ENCODE data around the gene CLDN9. TPM values are rescaled to one million over a fixed set of nuclear protein-coding genes. Genes with fewer than 3 reads are reported as not detected.

The CLDN9 gene
- total and polyA plus RNA-seq, 9 of the 15 experiments (the other 6 are each of a cell fraction or from before 2014, with no cell fraction given): 0.12 to 0.44 (median 0.22) TPM; not detected in 4

DNA sequence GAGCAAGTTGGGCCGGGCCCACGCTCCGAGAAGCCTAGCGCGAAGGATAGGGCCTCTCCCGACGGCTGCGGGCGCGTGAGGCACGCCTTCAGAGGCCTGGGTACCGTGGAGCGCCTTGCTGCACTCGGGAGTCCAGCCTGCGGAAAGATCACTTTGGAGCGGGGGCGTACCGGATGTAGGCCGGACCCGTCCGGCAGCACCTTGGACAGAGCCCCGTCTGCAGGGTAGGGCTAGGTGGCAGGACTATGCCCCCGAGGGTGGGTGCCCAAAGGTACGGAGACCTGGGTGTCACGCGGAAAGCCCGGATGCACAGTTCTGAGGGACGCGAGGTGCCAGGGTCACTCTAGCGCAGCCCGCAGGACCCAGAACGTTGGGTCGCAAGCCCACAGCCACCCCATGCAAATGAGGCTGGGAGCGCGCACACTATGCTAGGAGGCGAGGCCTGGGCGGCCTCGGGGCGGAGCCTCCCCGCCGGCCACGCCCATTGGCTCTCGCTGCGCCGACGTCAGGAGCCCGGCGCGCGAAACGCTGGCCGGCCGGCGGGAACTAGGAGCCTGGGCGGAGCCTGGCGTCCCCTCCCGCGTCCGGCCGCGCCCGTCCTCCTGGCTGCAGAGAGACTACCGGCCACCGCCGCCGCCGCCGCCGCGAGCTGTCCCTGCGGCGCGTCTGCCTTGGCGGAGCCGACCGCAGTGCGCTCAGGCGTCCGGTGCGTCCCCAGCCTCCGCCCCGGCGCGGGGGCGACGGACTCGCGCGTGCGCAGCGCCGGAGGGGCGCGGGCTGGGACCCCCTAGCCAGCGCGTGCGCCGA, 43.8 kb upstream of the CLDN9 start, which contains the start of gene PAQR4 (continued):
- TF ChIP-seq, protein P1, sequence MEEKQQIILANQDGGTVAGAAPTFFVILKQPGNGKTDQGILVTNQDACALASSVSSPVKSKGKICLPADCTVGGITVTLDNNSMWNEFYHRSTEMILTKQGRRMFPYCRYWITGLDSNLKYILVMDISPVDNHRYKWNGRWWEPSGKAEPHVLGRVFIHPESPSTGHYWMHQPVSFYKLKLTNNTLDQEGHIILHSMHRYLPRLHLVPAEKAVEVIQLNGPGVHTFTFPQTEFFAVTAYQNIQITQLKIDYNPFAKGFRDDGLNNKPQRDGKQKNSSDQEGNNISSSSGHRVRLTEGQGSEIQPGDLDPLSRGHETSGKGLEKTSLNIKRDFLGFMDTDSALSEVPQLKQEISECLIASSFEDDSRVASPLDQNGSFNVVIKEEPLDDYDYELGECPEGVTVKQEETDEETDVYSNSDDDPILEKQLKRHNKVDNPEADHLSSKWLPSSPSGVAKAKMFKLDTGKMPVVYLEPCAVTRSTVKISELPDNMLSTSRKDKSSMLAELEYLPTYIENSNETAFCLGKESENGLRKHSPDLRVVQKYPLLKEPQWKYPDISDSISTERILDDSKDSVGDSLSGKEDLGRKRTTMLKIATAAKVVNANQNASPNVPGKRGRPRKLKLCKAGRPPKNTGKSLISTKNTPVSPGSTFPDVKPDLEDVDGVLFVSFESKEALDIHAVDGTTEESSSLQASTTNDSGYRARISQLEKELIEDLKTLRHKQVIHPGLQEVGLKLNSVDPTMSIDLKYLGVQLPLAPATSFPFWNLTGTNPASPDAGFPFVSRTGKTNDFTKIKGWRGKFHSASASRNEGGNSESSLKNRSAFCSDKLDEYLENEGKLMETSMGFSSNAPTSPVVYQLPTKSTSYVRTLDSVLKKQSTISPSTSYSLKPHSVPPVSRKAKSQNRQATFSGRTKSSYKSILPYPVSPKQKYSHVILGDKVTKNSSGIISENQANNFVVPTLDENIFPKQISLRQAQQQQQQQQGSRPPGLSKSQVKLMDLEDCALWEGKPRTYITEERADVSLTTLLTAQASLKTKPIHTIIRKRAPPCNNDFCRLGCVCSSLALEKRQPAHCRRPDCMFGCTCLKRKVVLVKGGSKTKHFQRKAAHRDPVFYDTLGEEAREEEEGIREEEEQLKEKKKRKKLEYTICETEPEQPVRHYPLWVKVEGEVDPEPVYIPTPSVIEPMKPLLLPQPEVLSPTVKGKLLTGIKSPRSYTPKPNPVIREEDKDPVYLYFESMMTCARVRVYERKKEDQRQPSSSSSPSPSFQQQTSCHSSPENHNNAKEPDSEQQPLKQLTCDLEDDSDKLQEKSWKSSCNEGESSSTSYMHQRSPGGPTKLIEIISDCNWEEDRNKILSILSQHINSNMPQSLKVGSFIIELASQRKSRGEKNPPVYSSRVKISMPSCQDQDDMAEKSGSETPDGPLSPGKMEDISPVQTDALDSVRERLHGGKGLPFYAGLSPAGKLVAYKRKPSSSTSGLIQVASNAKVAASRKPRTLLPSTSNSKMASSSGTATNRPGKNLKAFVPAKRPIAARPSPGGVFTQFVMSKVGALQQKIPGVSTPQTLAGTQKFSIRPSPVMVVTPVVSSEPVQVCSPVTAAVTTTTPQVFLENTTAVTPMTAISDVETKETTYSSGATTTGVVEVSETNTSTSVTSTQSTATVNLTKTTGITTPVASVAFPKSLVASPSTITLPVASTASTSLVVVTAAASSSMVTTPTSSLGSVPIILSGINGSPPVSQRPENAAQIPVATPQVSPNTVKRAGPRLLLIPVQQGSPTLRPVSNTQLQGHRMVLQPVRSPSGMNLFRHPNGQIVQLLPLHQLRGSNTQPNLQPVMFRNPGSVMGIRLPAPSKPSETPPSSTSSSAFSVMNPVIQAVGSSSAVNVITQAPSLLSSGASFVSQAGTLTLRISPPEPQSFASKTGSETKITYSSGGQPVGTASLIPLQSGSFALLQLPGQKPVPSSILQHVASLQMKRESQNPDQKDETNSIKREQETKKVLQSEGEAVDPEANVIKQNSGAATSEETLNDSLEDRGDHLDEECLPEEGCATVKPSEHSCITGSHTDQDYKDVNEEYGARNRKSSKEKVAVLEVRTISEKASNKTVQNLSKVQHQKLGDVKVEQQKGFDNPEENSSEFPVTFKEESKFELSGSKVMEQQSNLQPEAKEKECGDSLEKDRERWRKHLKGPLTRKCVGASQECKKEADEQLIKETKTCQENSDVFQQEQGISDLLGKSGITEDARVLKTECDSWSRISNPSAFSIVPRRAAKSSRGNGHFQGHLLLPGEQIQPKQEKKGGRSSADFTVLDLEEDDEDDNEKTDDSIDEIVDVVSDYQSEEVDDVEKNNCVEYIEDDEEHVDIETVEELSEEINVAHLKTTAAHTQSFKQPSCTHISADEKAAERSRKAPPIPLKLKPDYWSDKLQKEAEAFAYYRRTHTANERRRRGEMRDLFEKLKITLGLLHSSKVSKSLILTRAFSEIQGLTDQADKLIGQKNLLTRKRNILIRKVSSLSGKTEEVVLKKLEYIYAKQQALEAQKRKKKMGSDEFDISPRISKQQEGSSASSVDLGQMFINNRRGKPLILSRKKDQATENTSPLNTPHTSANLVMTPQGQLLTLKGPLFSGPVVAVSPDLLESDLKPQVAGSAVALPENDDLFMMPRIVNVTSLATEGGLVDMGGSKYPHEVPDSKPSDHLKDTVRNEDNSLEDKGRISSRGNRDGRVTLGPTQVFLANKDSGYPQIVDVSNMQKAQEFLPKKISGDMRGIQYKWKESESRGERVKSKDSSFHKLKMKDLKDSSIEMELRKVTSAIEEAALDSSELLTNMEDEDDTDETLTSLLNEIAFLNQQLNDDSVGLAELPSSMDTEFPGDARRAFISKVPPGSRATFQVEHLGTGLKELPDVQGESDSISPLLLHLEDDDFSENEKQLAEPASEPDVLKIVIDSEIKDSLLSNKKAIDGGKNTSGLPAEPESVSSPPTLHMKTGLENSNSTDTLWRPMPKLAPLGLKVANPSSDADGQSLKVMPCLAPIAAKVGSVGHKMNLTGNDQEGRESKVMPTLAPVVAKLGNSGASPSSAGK (IDR thresholded peaks at IDR 0.05): no peak
- no peak for TF ChIP-seq SMARCC2 (IDR thresholded peaks at IDR 0.05; ENCODE audit: low read depth)
- TF ChIP-seq FOS (IDR thresholded peaks at IDR 0.05; ENCODE audit: extremely low read depth, insufficient read length): peak; percentile 6
- TF ChIP-seq, protein P2, sequence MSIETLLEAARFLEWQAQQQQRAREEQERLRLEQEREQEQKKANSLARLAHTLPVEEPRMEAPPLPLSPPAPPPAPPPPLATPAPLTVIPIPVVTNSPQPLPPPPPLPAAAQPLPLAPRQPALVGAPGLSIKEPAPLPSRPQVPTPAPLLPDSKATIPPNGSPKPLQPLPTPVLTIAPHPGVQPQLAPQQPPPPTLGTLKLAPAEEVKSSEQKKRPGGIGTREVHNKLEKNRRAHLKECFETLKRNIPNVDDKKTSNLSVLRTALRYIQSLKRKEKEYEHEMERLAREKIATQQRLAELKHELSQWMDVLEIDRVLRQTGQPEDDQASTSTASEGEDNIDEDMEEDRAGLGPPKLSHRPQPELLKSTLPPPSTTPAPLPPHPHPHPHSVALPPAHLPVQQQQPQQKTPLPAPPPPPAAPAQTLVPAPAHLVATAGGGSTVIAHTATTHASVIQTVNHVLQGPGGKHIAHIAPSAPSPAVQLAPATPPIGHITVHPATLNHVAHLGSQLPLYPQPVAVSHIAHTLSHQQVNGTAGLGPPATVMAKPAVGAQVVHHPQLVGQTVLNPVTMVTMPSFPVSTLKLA (conservative IDR thresholded peaks at IDR 0.05): peak; percentile 95 to 98
- TF ChIP-seq ZBTB7A (IDR thresholded peaks at IDR 0.05; ENCODE audit: borderline replicate concordance, control insufficient read depth, low read depth, low read length): peak; percentile 88; the same call in 1 of the 2 replicates
- TF ChIP-seq SNIP1 (IDR thresholded peaks at IDR 0.05; ENCODE audit: low read depth): no peak
- TF ChIP-seq, protein P3, sequence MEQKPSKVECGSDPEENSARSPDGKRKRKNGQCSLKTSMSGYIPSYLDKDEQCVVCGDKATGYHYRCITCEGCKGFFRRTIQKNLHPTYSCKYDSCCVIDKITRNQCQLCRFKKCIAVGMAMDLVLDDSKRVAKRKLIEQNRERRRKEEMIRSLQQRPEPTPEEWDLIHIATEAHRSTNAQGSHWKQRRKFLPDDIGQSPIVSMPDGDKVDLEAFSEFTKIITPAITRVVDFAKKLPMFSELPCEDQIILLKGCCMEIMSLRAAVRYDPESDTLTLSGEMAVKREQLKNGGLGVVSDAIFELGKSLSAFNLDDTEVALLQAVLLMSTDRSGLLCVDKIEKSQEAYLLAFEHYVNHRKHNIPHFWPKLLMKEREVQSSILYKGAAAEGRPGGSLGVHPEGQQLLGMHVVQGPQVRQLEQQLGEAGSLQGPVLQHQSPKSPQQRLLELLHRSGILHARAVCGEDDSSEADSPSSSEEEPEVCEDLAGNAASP (IDR thresholded peaks at IDR 0.05): no peak
- no peak for TF ChIP-seq NCOR1 (IDR thresholded peaks at IDR 0.05)
- TF ChIP-seq, protein P4, sequence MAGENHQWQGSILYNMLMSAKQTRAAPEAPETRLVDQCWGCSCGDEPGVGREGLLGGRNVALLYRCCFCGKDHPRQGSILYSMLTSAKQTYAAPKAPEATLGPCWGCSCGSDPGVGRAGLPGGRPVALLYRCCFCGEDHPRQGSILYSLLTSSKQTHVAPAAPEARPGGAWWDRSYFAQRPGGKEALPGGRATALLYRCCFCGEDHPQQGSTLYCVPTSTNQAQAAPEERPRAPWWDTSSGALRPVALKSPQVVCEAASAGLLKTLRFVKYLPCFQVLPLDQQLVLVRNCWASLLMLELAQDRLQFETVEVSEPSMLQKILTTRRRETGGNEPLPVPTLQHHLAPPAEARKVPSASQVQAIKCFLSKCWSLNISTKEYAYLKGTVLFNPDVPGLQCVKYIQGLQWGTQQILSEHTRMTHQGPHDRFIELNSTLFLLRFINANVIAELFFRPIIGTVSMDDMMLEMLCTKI (IDR thresholded peaks at IDR 0.05; ENCODE audit: partially characterized antibody): no peak
- no peak for TF ChIP-seq NR2C1 (IDR thresholded peaks at IDR 0.05)
- TF ChIP-seq NR2C1 (tag; IDR thresholded peaks at IDR 0.05): no peak
